HepG2 (cell line): Measurements from ENCODE around the gene RIPOR1. TPM values are rescaled to one million over a fixed set of nuclear protein-coding genes. Genes with fewer than 3 reads are reported as not detected.

Source experiments
- ATF7-NPFF ChIP-seq: sonication (generic); formaldehyde crosslinking; IDR thresholded peaks from 2 replicates; pipeline ENCODE4 v1.8.1; 2023; ENCODE audit warnings: mild to moderate bottlenecking, low read depth, missing genetic modification reagents, moderate library complexity
- HDAC2 ChIP-seq: sonication (generic); formaldehyde crosslinking; IDR thresholded peaks from 2 replicates; pipeline ENCODE4 v1.4.0; 2020; ENCODE audit warnings: missing genetic modification reagents
- MTA1 ChIP-seq: sonication (generic); formaldehyde crosslinking; IDR thresholded peaks from 2 replicates; pipeline ENCODE4 v1.4.0; 2020; ENCODE audit warnings: missing genetic modification reagents, mild to moderate bottlenecking, borderline replicate concordance
- TFAP4 ChIP-seq: sonication (generic); IDR thresholded peaks from 2 replicates; pipeline ENCODE4 v1.6.1; 2016; ENCODE audit warnings: low read depth, borderline replicate concordance
- ZFY ChIP-seq: sonication (generic); formaldehyde crosslinking; IDR thresholded peaks from 2 replicates; pipeline ENCODE4 v1.4.0; 2020; ENCODE audit warnings: missing genetic modification reagents
- ZNF350 ChIP-seq: sonication (generic); formaldehyde crosslinking; IDR thresholded peaks from 2 replicates; pipeline ENCODE4 v1.4.0; 2020; ENCODE audit warnings: mild to moderate bottlenecking, low read depth, missing genetic modification reagents, borderline replicate concordance
- ZNF431 ChIP-seq: sonication (generic); formaldehyde crosslinking; IDR thresholded peaks from 2 replicates; pipeline ENCODE4 v1.9.0; 2022; ENCODE audit warnings: missing genetic modification reagents, low read depth, mild to moderate bottlenecking, borderline replicate concordance
- ZXDC ChIP-seq: sonication (generic); formaldehyde crosslinking; IDR thresholded peaks from 2 replicates; pipeline ENCODE4 v1.5.0; 2020; ENCODE audit warnings: mild to moderate bottlenecking, missing genetic modification reagents
- polyA plus RNA-seq, 8 experiments: library from polyadenylated mRNA; depleted of rRNA in 3 of 8; stranded (reverse) in 7 of 8; unstranded in 1 of 8; fragments of >200 nt; fragmentation: Illumina TruSeq in 4 of 8; extraction: Trizol in 4 of 8; gene quantifications; 2 replicates each; pipeline versions ENCODE4 v1.2.1 to v1.2.3, GENCODE V29; 2011 to 2016; ENCODE audit warnings: low read depth in 4 of 8, missing spikeins in 1 of 8, mixed read lengths in 1 of 8; ENCODE audit not compliant: insufficient read depth in 1 of 8
- total RNA-seq, 5 experiments: library from RNA; depleted of rRNA; stranded (reverse); fragments of >200 nt; fragmentation: Illumina TruSeq; extraction: Trizol; gene quantifications; 2 replicates each; pipeline ENCODE4 v1.2.3, GENCODE V29; 2016; ENCODE audit warnings: low read depth in 1 of 5
- TF ChIP-seq, protein P1 (sequence below), 2 experiments: sonication (generic) in 1 of 2; formaldehyde crosslinking in 1 of 2; IDR thresholded peaks; 2 replicates each; pipeline versions ENCODE4 v1.6.1 to v1.9.0; 2014 to 2022; ENCODE audit warnings: antibody characterized with exemption in 1 of 2, borderline replicate concordance in 1 of 2, inconsistent platforms in 1 of 2, low read depth in 1 of 2, missing genetic modification reagents in 1 of 2
- TF ChIP-seq, protein P2 (sequence below): sonication (generic); formaldehyde crosslinking; IDR thresholded peaks from 2 replicates; pipeline ENCODE4 v1.5.1; 2020; ENCODE audit warnings: mild to moderate bottlenecking, missing genetic modification reagents, moderate library complexity
- TF ChIP-seq, protein P3 (sequence below): sonication (generic); formaldehyde crosslinking; IDR thresholded peaks from 2 replicates; pipeline ENCODE4 v1.5.1; 2020; ENCODE audit warnings: mild to moderate bottlenecking, moderate library complexity, missing genetic modification reagents

The RIPOR1 gene
- total and polyA plus RNA-seq, 2 of the 13 experiments (the other 11 are each of a cell fraction or from before 2014, with no cell fraction given), result 4.6 to 8.1 TPM

DNA sequence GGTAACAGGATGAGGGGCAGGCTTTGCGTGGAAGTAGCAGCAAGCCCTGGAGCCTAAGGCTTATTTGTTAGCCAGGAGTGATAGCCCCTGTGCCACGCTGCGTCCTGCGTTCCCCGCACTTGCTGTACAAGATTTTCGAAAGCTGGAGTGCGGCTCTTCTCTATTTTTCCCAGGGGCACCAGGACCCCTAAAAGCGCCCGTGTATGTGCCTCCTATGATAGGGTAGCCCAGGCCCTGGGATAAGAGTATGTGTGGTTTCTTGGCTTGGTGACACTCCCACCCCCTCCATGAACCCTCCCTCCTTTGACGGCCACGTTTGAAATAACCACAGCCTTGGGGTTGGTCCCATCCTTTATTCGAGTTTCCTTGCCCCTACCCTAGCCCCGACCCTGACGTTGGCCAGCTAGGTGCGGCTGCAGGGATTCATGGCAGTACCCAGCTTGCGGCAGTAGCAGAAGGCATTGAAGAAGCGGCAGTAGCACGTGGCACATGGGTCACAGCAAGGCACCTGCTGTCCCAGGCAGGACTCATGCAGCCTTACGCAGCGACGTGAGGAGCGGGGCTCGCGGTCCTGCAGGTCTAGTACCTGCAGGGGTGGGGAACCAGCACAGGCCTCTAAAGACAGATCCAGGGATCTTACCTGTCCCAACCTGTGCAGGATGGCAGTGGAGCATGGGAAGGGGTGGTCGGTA is 46.2 kb upstream of the RIPOR1 start (continued):
- TF ChIP-seq, protein P1, sequence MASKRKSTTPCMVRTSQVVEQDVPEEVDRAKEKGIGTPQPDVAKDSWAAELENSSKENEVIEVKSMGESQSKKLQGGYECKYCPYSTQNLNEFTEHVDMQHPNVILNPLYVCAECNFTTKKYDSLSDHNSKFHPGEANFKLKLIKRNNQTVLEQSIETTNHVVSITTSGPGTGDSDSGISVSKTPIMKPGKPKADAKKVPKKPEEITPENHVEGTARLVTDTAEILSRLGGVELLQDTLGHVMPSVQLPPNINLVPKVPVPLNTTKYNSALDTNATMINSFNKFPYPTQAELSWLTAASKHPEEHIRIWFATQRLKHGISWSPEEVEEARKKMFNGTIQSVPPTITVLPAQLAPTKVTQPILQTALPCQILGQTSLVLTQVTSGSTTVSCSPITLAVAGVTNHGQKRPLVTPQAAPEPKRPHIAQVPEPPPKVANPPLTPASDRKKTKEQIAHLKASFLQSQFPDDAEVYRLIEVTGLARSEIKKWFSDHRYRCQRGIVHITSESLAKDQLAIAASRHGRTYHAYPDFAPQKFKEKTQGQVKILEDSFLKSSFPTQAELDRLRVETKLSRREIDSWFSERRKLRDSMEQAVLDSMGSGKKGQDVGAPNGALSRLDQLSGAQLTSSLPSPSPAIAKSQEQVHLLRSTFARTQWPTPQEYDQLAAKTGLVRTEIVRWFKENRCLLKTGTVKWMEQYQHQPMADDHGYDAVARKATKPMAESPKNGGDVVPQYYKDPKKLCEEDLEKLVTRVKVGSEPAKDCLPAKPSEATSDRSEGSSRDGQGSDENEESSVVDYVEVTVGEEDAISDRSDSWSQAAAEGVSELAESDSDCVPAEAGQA (IDR thresholded peaks at IDR 0.05; ENCODE audit: low read depth), result no peak
- TF ChIP-seq, protein P1 (CRISPR knock-in tag; IDR thresholded peaks at IDR 0.05; ENCODE audit: borderline replicate concordance), result no peak
- TF ChIP-seq TFAP4, result no peak
- TF ChIP-seq, protein P2, sequence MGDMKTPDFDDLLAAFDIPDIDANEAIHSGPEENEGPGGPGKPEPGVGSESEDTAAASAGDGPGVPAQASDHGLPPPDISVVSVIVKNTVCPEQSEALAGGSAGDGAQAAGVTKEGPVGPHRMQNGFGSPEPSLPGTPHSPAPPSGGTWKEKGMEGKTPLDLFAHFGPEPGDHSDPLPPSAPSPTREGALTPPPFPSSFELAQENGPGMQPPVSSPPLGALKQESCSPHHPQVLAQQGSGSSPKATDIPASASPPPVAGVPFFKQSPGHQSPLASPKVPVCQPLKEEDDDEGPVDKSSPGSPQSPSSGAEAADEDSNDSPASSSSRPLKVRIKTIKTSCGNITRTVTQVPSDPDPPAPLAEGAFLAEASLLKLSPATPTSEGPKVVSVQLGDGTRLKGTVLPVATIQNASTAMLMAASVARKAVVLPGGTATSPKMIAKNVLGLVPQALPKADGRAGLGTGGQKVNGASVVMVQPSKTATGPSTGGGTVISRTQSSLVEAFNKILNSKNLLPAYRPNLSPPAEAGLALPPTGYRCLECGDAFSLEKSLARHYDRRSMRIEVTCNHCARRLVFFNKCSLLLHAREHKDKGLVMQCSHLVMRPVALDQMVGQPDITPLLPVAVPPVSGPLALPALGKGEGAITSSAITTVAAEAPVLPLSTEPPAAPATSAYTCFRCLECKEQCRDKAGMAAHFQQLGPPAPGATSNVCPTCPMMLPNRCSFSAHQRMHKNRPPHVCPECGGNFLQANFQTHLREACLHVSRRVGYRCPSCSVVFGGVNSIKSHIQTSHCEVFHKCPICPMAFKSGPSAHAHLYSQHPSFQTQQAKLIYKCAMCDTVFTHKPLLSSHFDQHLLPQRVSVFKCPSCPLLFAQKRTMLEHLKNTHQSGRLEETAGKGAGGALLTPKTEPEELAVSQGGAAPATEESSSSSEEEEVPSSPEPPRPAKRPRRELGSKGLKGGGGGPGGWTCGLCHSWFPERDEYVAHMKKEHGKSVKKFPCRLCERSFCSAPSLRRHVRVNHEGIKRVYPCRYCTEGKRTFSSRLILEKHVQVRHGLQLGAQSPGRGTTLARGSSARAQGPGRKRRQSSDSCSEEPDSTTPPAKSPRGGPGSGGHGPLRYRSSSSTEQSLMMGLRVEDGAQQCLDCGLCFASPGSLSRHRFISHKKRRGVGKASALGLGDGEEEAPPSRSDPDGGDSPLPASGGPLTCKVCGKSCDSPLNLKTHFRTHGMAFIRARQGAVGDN, result peak; percentile 36; the same call in 1 of the 2 replicates
- 0 out of 2 replicates have a peak, but pooled peaks have one; percentile 6 for TF ChIP-seq ZXDC
- TF ChIP-seq MTA1 (CRISPR knock-in tag), result 0 out of 2 replicates have a peak, but pooled peaks have one; percentile 27
- 0 out of 2 replicates have a peak, but pooled peaks have one; percentile 3 for TF ChIP-seq ZNF350
- peak; percentile 51; the same call in 1 of the 2 replicates for TF ChIP-seq ATF7-NPFF (CRISPR knock-in tag)
- TF ChIP-seq, protein P3, sequence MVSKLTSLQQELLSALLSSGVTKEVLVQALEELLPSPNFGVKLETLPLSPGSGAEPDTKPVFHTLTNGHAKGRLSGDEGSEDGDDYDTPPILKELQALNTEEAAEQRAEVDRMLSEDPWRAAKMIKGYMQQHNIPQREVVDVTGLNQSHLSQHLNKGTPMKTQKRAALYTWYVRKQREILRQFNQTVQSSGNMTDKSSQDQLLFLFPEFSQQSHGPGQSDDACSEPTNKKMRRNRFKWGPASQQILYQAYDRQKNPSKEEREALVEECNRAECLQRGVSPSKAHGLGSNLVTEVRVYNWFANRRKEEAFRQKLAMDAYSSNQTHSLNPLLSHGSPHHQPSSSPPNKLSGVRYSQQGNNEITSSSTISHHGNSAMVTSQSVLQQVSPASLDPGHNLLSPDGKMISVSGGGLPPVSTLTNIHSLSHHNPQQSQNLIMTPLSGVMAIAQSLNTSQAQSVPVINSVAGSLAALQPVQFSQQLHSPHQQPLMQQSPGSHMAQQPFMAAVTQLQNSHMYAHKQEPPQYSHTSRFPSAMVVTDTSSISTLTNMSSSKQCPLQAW, result 0 out of 2 replicates have a peak, but pooled peaks have one; percentile 33
- no peak for TF ChIP-seq ZNF431
- no peak for TF ChIP-seq HDAC2 (CRISPR knock-in tag)
- no peak for TF ChIP-seq ZFY (CRISPR knock-in tag)
